Activated T-helper 2 cell treated with anti-CD3 and anti-CD28 coated beads, Interferon-gamma antibody, Interleukin-2, Interleukin-4, amounts not matched to agents 10 μg/mL and 5 μg/mL and 100 μg/mL, durations not matched to agents 14 hours and 24 hours and 36 hours (primary cell): ENCODE data around the gene CGB5. TPM values are rescaled to one million over a fixed set of nuclear protein-coding genes. Genes with fewer than 3 reads are reported as not detected.
"Not testable (repeated sequence)": the region's sequence is repeated elsewhere in the genome, so short reads cannot be mapped to it uniquely, and the experiment has no call there.

Experiments
- DNase-seq: peaks from one replicate; pipeline ENCODE4 v3.0.0; 2021; ENCODE audit warnings: low spot score
- H3K27ac Mint-ChIP-seq: one replicate; pipeline ENCODE4 v1.8.0; 2021; ENCODE audit warnings: mixed read lengths
- H3K27me3 Mint-ChIP-seq: one replicate; pipeline ENCODE4 v1.8.0; 2021; ENCODE audit warnings: low read depth, mixed read lengths
- H3K36me3 Mint-ChIP-seq: one replicate; pipeline ENCODE4 v1.8.0; 2021; ENCODE audit warnings: low read depth, mixed read lengths
- H3K4me1 Mint-ChIP-seq: one replicate; pipeline ENCODE4 v1.8.0; 2021; ENCODE audit warnings: low read depth, mixed read lengths
- H3K4me3 Mint-ChIP-seq: one replicate; pipeline ENCODE4 v1.8.0; 2021; ENCODE audit warnings: low read depth, mild to moderate bottlenecking, moderate library complexity, mixed read lengths
- H3K9me3 Mint-ChIP-seq: one replicate; pipeline ENCODE4 v1.8.0; 2021; ENCODE audit warnings: mixed read lengths
- intact Hi-C: fragments of 100-400 bp; cut with micrococcal nuclease; formaldehyde crosslinking; loops from one replicate; pipeline ENCODE4 v1.15.1; 2023
- total RNA-seq: library from RNA; stranded (reverse); gene quantifications from 2 replicates; pipeline ENCODE4 v1.2.3, GENCODE V29; 2022

The CGB5 gene
- total RNA-seq, 1 donor from 2014 or later: not detected

GRCh38 chr19:49028686-49029085, 15.0 kb upstream of the CGB5 start:
- H3K36me3 Mint-ChIP-seq, H3K27me3 Mint-ChIP-seq, DNase-seq, intact Hi-C loops, H3K27ac Mint-ChIP-seq, H3K9me3 Mint-ChIP-seq, H3K4me3 Mint-ChIP-seq, H3K4me1 Mint-ChIP-seq: not testable (repeated sequence)

- H3K4me1 Mint-ChIP-seq, H3K36me3 Mint-ChIP-seq, H3K9me3 Mint-ChIP-seq, DNase-seq, H3K27me3 Mint-ChIP-seq, H3K4me3 Mint-ChIP-seq, H3K27ac Mint-ChIP-seq, intact Hi-C loops: not testable (repeated sequence)
These were observed 13.9 kb upstream of the CGB5 start for GRCh38 chr19:49029749-49030148.

GRCh38 chr19:49030323-49030722, 13.3 kb upstream of the CGB5 start:
- H3K4me3 Mint-ChIP-seq, H3K27me3 Mint-ChIP-seq, DNase-seq, intact Hi-C loops, H3K9me3 Mint-ChIP-seq, H3K27ac Mint-ChIP-seq, H3K4me1 Mint-ChIP-seq, H3K36me3 Mint-ChIP-seq: not testable (repeated sequence)

GRCh38 chr19:49031642-49032301, 11.9 kb upstream of the CGB5 start, which contains the start of gene CGB2:
CGB2 (plus strand) TSS chr19:49031890; CDS start chr19:49032096, 206 bp downstream.
- H3K27me3 Mint-ChIP-seq, H3K9me3 Mint-ChIP-seq, H3K27ac Mint-ChIP-seq, intact Hi-C loops, H3K36me3 Mint-ChIP-seq, H3K4me1 Mint-ChIP-seq: not testable (repeated sequence)
- H3K4me3 Mint-ChIP-seq: peak within 1 kb of the TSS; percentile 66
- peak; percentile 69 for DNase-seq

GRCh38 chr19:49036815-49037214, 6.8 kb upstream of the CGB5 start, which contains the start of gene CGB1:
CGB1 (minus strand) TSS chr19:49036895; CDS start chr19:49036711, 184 bp downstream.
- H3K27ac Mint-ChIP-seq, H3K4me1 Mint-ChIP-seq, H3K9me3 Mint-ChIP-seq, intact Hi-C loops, H3K4me3 Mint-ChIP-seq, H3K36me3 Mint-ChIP-seq, H3K27me3 Mint-ChIP-seq: not testable (repeated sequence)
- peak; percentile 44 for DNase-seq

GRCh38 chr19:49038111-49038510, 5.5 kb upstream of the CGB5 start:
- DNase-seq, H3K36me3 Mint-ChIP-seq, H3K27ac Mint-ChIP-seq, H3K9me3 Mint-ChIP-seq, H3K4me1 Mint-ChIP-seq, H3K4me3 Mint-ChIP-seq, H3K27me3 Mint-ChIP-seq, intact Hi-C loops: not testable (repeated sequence)

- H3K36me3 Mint-ChIP-seq, H3K27me3 Mint-ChIP-seq, H3K9me3 Mint-ChIP-seq, intact Hi-C loops, H3K27ac Mint-ChIP-seq, DNase-seq, H3K4me3 Mint-ChIP-seq, H3K4me1 Mint-ChIP-seq: not testable (repeated sequence)
These were observed 4.9 kb upstream of the CGB5 start for GRCh38 chr19:49038557-49039276.

- H3K27me3 Mint-ChIP-seq, H3K27ac Mint-ChIP-seq, H3K4me3 Mint-ChIP-seq, H3K9me3 Mint-ChIP-seq, DNase-seq, intact Hi-C loops, H3K36me3 Mint-ChIP-seq, H3K4me1 Mint-ChIP-seq: not testable (repeated sequence)
These were observed 3.9 kb upstream of the CGB5 start for GRCh38 chr19:49039736-49040135.

GRCh38 chr19:49042177-49042576, 1.5 kb upstream of the CGB5 start:
- Mint-ChIP-seq H3K4me3 (no peak overlapping the region), H3K9me3 (no peaks in the 10 kb centered on the region), H3K27me3 (no peaks in the 10 kb centered on the region), H3K36me3 (no peaks in the 10 kb centered on the region), H3K27ac (no peak overlapping the region), H3K4me1 (no peaks in the 10 kb centered on the region)
- intact Hi-C loops: no loop called here
- DNase-seq: no peak

- H3K27ac Mint-ChIP-seq, H3K27me3 Mint-ChIP-seq, H3K9me3 Mint-ChIP-seq, H3K4me1 Mint-ChIP-seq, H3K4me3 Mint-ChIP-seq, intact Hi-C loops, DNase-seq, H3K36me3 Mint-ChIP-seq: not testable (repeated sequence)
These were observed 982 bp upstream of the CGB5 start for GRCh38 chr19:49042666-49043065.

GRCh38 chr19:49049011-49049410, 5.4 kb downstream of the CGB5 start, which contains the start of gene CGB8:
CGB8 (minus strand) TSS chr19:49049111; CDS start chr19:49048739, 372 bp downstream.
- H3K27me3 Mint-ChIP-seq, H3K4me3 Mint-ChIP-seq, H3K9me3 Mint-ChIP-seq, intact Hi-C loops, H3K4me1 Mint-ChIP-seq, DNase-seq, H3K36me3 Mint-ChIP-seq, H3K27ac Mint-ChIP-seq: not testable (repeated sequence)

- DNase-seq, H3K4me1 Mint-ChIP-seq, H3K36me3 Mint-ChIP-seq, H3K9me3 Mint-ChIP-seq, H3K27ac Mint-ChIP-seq, intact Hi-C loops, H3K27me3 Mint-ChIP-seq, H3K4me3 Mint-ChIP-seq: not testable (repeated sequence)
These were observed 6.2 kb downstream of the CGB5 start for GRCh38 chr19:49049834-49050233.

GRCh38 chr19:49050376-49051033, 6.9 kb downstream of the CGB5 start:
- H3K36me3 Mint-ChIP-seq, H3K4me3 Mint-ChIP-seq, H3K27ac Mint-ChIP-seq, intact Hi-C loops, H3K9me3 Mint-ChIP-seq, H3K27me3 Mint-ChIP-seq, DNase-seq, H3K4me1 Mint-ChIP-seq: not testable (repeated sequence)
